CD14-positive monocyte (primary cell): ENCODE results near the gene GLI1. TPM values are rescaled to one million over a fixed set of nuclear protein-coding genes. Genes with fewer than 3 reads are reported as not detected.

Experiments
- DNase-seq, 3 donors: peaks; one replicate each; pipeline ENCODE4 v3.0.0-alpha.2; 2011 to 2022
- H2AFZ ChIP-seq: 2 replicates; pipeline ENCODE4 v1.6.0; 2012; ENCODE audit warnings: mild to moderate bottlenecking, low read depth, low read length, inconsistent platforms; ENCODE audit not compliant: insufficient read depth, poor library complexity, severe bottlenecking
- H3K27ac ChIP-seq, 2 donors: 1 replicate in 1 of 2; 2 replicates in 1 of 2; pipeline ENCODE4 v1.5.1; 2012 to 2013; ENCODE audit warnings: low read length in 2 of 2, control low read depth in 1 of 2, inconsistent platforms in 1 of 2, low read depth in 1 of 2, mild to moderate bottlenecking in 1 of 2
- H3K27me3 ChIP-seq, 2 donors: one replicate each; pipeline versions ENCODE4 v1.6.0 to v1.6.1; 2011 to 2013; ENCODE audit warnings: low read length in 2 of 2; ENCODE audit not compliant: control insufficient read depth in 2 of 2, insufficient read depth in 2 of 2
- H3K36me3 ChIP-seq, 2 donors: replicated peaks in 1 of 2; 1 replicate in 1 of 2; 2 replicates in 1 of 2; pipeline versions ENCODE4 v1.5.1 to v1.6.1; 2012 to 2013; ENCODE audit warnings: low read length in 2 of 2, control low read depth in 1 of 2, inconsistent platforms in 1 of 2, mild to moderate bottlenecking in 1 of 2; ENCODE audit not compliant: insufficient read depth in 2 of 2, control insufficient read depth in 1 of 2
- H3K4me1 ChIP-seq, 2 donors: 1 replicate in 1 of 2; 2 replicates in 1 of 2; pipeline versions ENCODE4 v1.5.1 to v1.6.1; 2012 to 2013; ENCODE audit warnings: low read length in 2 of 2, control low read depth in 1 of 2, inconsistent platforms in 1 of 2, mild to moderate bottlenecking in 1 of 2, moderate library complexity in 1 of 2; ENCODE audit not compliant: insufficient read depth in 2 of 2, control insufficient read depth in 1 of 2
- H3K4me2 ChIP-seq: replicated peaks from 2 replicates; pipeline ENCODE3; 2012; ENCODE audit warnings: low read length, moderate library complexity, mild to moderate bottlenecking; ENCODE audit not compliant: poor library complexity, severe bottlenecking; ENCODE audit errors: extremely low read depth
- H3K4me3 ChIP-seq, 3 experiments: fragments of 200-600 bp in 1 of 3; sonication (generic) in 1 of 3; replicated peaks in 1 of 3; 1 replicate in 2 of 3; 2 replicates in 1 of 3; pipeline ENCODE4 v1.5.1; 2011 to 2013; ENCODE audit warnings: low read length in 3 of 3, mild to moderate bottlenecking in 3 of 3, control low read depth in 2 of 3, low read depth in 2 of 3, inconsistent platforms in 1 of 3, moderate library complexity in 1 of 3
- H3K79me2 ChIP-seq: 2 replicates; pipeline ENCODE4 v1.6.0; 2012; ENCODE audit warnings: mild to moderate bottlenecking, control low read depth, inconsistent platforms, low read length, moderate library complexity; ENCODE audit not compliant: insufficient read depth
- H3K9ac ChIP-seq: 2 replicates; pipeline ENCODE4 v1.6.0; 2017; ENCODE audit warnings: low read length, mild to moderate bottlenecking; ENCODE audit not compliant: insufficient read depth, poor library complexity, severe bottlenecking
- H3K9me3 ChIP-seq, 2 donors: replicated peaks in 1 of 2; 1 replicate in 1 of 2; 2 replicates in 1 of 2; pipeline versions ENCODE4 v1.5.1 to v1.6.1; 2012 to 2013; ENCODE audit warnings: low read length in 2 of 2, control low read depth in 1 of 2; ENCODE audit not compliant: control insufficient read depth in 1 of 2, insufficient read depth in 1 of 2
- H4K20me1 ChIP-seq: 2 replicates; pipeline ENCODE4 v1.6.0; 2012; ENCODE audit warnings: mild to moderate bottlenecking, low read length, control low read depth, moderate library complexity; ENCODE audit not compliant: insufficient read depth
- H3K27ac Mint-ChIP-seq, 7 donors: one replicate each; pipeline ENCODE4 v1.8.0; 2020; ENCODE audit warnings: mild to moderate bottlenecking in 7 of 7, mixed read lengths in 7 of 7, moderate library complexity in 6 of 7, inconsistent platforms in 2 of 7
- H3K27me3 Mint-ChIP-seq, 3 donors: one replicate each; pipeline ENCODE4 v1.8.0; 2021 to 2022; ENCODE audit warnings: low read depth in 3 of 3, mild to moderate bottlenecking in 3 of 3, mixed read lengths in 3 of 3, moderate library complexity in 3 of 3, inconsistent platforms in 1 of 3
- H3K36me3 Mint-ChIP-seq, 2 donors: one replicate each; pipeline ENCODE4 v1.8.0; 2020; ENCODE audit warnings: mixed read lengths in 2 of 2, inconsistent platforms in 1 of 2, mild to moderate bottlenecking in 1 of 2
- H3K4me1 Mint-ChIP-seq: one replicate; pipeline ENCODE4 v1.8.0; 2020; ENCODE audit warnings: mild to moderate bottlenecking, mixed read lengths
- H3K4me3 Mint-ChIP-seq, 2 donors: one replicate each; pipeline ENCODE4 v1.8.0; 2020; ENCODE audit warnings: mild to moderate bottlenecking in 2 of 2, mixed read lengths in 2 of 2, moderate library complexity in 1 of 2
- H3K9me3 Mint-ChIP-seq, 7 donors: one replicate each; pipeline ENCODE4 v1.8.0; 2020 to 2022; ENCODE audit warnings: mixed read lengths in 7 of 7, mild to moderate bottlenecking in 6 of 7, moderate library complexity in 6 of 7, inconsistent platforms in 2 of 7
- WGBS: methylation state at CpG from one replicate; pipeline ENCODE4 v1.1.5; 2013; ENCODE audit warnings: missing lambda C conversion rate; ENCODE audit not compliant: insufficient coverage; 5-methylcytosine and 5-hydroxymethylcytosine counted together
- intact Hi-C, 2 donors: fragments of 100-400 bp; cut with micrococcal nuclease; formaldehyde crosslinking; loops; one replicate each; pipeline versions ENCODE4 v1.15.0 to v1.15.1; 2023
- polyA plus RNA-seq, 3 donors: library from polyadenylated mRNA; depleted of rRNA in 1 of 3; unstranded in 2 of 3; stranded (reverse) in 1 of 3; fragments of 300-500 nt in 2 of 3; fragments of >200 nt in 1 of 3; fragmentation: Illumina TruSeq in 2 of 3; gene quantifications; 1 replicate in 2 of 3; 2 replicates in 1 of 3; pipeline ENCODE4 v1.2.3, GENCODE V29; 2012 to 2021
- TF ChIP-seq, protein P1 (sequence below): fragments of 200-600 bp; IDR thresholded peaks from one replicate; pipeline ENCODE4 v1.8.0; 2022; ENCODE audit warnings: antibody characterized with exemption, mild to moderate bottlenecking

Gene GLI1
- polyA plus RNA-seq, 3 donors = 0.05 TPM; not detected in 2

DNA sequence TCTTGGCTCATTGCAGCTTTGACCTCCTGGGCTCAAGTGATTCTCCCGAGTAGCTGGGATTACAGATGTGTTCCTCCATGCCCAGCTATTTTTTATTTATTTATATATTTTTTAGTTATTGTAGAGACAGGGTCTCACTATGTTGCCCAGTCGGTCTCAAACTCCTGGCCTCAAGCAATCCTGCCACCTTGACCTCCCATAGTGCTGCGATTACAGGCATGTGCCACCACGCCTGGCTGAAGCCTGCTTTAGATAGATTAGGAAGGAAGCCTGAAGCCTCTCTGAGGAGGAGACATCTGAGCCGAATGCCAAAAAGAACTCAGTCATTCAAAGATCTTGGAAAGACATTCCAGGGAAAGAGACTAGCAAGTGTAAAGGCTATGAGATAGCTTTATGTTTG is 14.8 kb upstream of the GLI1 start:
- TF ChIP-seq, protein P1, sequence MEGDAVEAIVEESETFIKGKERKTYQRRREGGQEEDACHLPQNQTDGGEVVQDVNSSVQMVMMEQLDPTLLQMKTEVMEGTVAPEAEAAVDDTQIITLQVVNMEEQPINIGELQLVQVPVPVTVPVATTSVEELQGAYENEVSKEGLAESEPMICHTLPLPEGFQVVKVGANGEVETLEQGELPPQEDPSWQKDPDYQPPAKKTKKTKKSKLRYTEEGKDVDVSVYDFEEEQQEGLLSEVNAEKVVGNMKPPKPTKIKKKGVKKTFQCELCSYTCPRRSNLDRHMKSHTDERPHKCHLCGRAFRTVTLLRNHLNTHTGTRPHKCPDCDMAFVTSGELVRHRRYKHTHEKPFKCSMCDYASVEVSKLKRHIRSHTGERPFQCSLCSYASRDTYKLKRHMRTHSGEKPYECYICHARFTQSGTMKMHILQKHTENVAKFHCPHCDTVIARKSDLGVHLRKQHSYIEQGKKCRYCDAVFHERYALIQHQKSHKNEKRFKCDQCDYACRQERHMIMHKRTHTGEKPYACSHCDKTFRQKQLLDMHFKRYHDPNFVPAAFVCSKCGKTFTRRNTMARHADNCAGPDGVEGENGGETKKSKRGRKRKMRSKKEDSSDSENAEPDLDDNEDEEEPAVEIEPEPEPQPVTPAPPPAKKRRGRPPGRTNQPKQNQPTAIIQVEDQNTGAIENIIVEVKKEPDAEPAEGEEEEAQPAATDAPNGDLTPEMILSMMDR = no peak
- no peak for DNase-seq
- peaks cover 6 to 7% of the 10 kb centered on the region in 2 donors for H3K9me3 ChIP-seq
- Mint-ChIP-seq H3K27ac (no peak overlapping the region), H3K9me3 (peaks cover 0 to 17% (median 10%) of the 10 kb centered on the region in 7 donors), H3K4me3 (no peak overlapping the region), H3K36me3 (no peaks in the 10 kb centered on the region), H3K4me1 (peaks cover 3% of the 10 kb centered on the region), H3K27me3 (peaks cover 0 to 1% (median 0%) of the 10 kb centered on the region in 3 donors)
- no peaks in the 10 kb centered on the region for H4K20me1 ChIP-seq
- no peaks in the 10 kb centered on the region for H3K4me1 ChIP-seq
- peak overlapping the region; percentile 37 for H2AFZ ChIP-seq
- H3K4me2 ChIP-seq = no peak overlapping the region
- no peak overlapping the region for H3K27ac ChIP-seq
- 88% methylated on average over 2 of the region's 5 CpGs for WGBS
- intact Hi-C loops = no loop called here
- H3K9ac ChIP-seq = no peak overlapping the region
- H3K27me3 ChIP-seq = no peaks in the 10 kb centered on the region
- no peaks in the 10 kb centered on the region for H3K79me2 ChIP-seq
- no peak overlapping the region for H3K4me3 ChIP-seq
- H3K36me3 ChIP-seq = no peaks in the 10 kb centered on the region

DNA sequence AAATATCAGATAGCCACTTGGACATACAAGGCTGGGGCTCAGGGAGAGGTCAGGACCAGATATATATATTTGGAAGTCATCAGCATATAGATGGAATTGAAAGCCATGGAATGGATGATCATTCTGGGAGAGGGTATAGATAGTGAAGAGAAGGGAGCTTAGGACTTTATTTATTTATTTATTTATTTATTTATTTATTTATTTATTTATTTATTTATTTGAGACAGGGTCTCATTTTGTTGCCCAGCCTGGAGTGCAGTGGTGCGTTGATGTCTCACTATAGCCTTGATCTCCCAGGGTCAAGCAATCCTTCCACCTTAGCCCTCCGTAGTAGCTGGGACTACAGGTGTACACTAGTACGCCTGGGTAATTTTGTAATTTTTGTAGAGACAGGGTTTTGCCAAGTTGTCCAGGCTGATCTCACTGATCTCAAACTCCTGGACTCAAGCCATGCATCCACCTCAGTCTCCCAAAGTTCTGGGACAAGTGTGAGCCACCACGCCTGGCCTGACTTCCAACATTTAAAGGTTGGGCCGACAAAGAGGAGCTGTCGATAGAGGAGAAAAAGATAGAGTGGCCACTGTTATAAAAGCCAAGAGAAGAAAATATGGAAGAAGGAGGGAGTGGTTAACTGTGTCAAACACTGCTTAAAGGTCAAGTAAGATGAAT is 13.2 kb upstream of the GLI1 start:
- Mint-ChIP-seq H3K4me3 (no peak overlapping the region), H3K4me1 (no peaks in the 10 kb centered on the region), H3K9me3 (peaks cover 0 to 8% (median 4%) of the 10 kb centered on the region in 7 donors), H3K36me3 (no peaks in the 10 kb centered on the region), H3K27me3 (peaks cover 0 to 2% (median 0%) of the 10 kb centered on the region in 3 donors), H3K27ac (no peak overlapping the region)
- Histone ChIP-seq H2AFZ (no peak overlapping the region), H3K79me2 (no peaks in the 10 kb centered on the region), H3K36me3 (no peaks in the 10 kb centered on the region), H3K4me3 (no peak overlapping the region), H3K27me3 (no peaks in the 10 kb centered on the region), H3K27ac (no peak overlapping the region), H3K9ac (no peak overlapping the region), H3K4me2 (no peak overlapping the region), H3K9me3 (peaks cover 4 to 5% of the 10 kb centered on the region in 2 donors), H4K20me1 (no peaks in the 10 kb centered on the region), H3K4me1 (no peaks in the 10 kb centered on the region)
- intact Hi-C loops = no loop called here
- TF ChIP-seq, protein P1 = no peak
- no peak for DNase-seq
- 100% methylated on average over 3 of the region's 6 CpGs for WGBS
